Neural progenitor cell (in vitro differentiated cells): ENCODE results near the gene RBM39. TPM values are rescaled to one million over a fixed set of nuclear protein-coding genes. Genes with fewer than 3 reads are reported as not detected.
A peak's percentile ranks its signal among the peaks of the same experiment; 100 is the strongest.

Source experiments
- DNase-seq: peaks from one replicate; pipeline ENCODE4 v3.0.0-alpha.2; 2016; ENCODE audit warnings: low spot score
- H2AFZ ChIP-seq: fragments of 200-600 bp; sonication (generic); replicated peaks from 2 replicates; pipeline ENCODE4 v1.6.1; 2016; ENCODE audit warnings: antibody characterized with exemption
- H3F3A ChIP-seq: fragments of 200-600 bp; sonication (generic); 2 replicates; pipeline ENCODE4 v1.6.1; 2016; ENCODE audit warnings: antibody characterized with exemption, low read depth
- H3K27ac ChIP-seq: fragments of 200-600 bp; sonication (generic); 2 replicates; pipeline ENCODE4 v1.5.1; 2016; ENCODE audit warnings: mild to moderate bottlenecking
- H3K27me3 ChIP-seq: fragments of 200-600 bp; sonication (generic); 2 replicates; pipeline ENCODE4 v1.6.1; 2016; ENCODE audit warnings: mild to moderate bottlenecking, moderate library complexity
- H3K36me3 ChIP-seq: fragments of 200-600 bp; sonication (generic); 2 replicates; pipeline ENCODE4 v1.5.1; 2016
- H3K4me1 ChIP-seq: fragments of 200-600 bp; sonication (generic); 2 replicates; pipeline ENCODE4 v1.6.1; 2016; ENCODE audit warnings: mixed run types
- H3K4me2 ChIP-seq: fragments of 200-600 bp; sonication (generic); 2 replicates; pipeline ENCODE4 v1.6.1; 2016
- H3K4me3 ChIP-seq: fragments of 200-600 bp; sonication (generic); 2 replicates; pipeline ENCODE4 v1.5.1; 2016
- H3K79me2 ChIP-seq: fragments of 200-600 bp; sonication (generic); 2 replicates; pipeline ENCODE4 v1.6.1; 2016; ENCODE audit warnings: low read depth
- H3K9ac ChIP-seq: fragments of 200-600 bp; sonication (generic); 2 replicates; pipeline ENCODE4 v1.6.1; 2016
- H3K9me3 ChIP-seq: fragments of 200-600 bp; sonication (generic); 2 replicates; pipeline ENCODE4 v1.5.1; 2016; ENCODE audit warnings: low read depth
- H4K20me1 ChIP-seq: fragments of 200-600 bp; sonication (generic); 2 replicates; pipeline ENCODE4 v1.6.1; 2016; ENCODE audit warnings: low read depth
- H3K27ac Mint-ChIP-seq: 3 replicates; pipeline ENCODE4 v1.8.0; 2021; ENCODE audit warnings: mixed read lengths
- H3K27me3 Mint-ChIP-seq: 2 replicates; pipeline ENCODE4 v1.8.0; 2022; ENCODE audit warnings: low read depth, mild to moderate bottlenecking, inconsistent platforms, moderate library complexity, mixed read lengths; ENCODE audit not compliant: insufficient read depth
- H3K36me3 Mint-ChIP-seq: 3 replicates; pipeline ENCODE4 v1.8.0; 2021; ENCODE audit warnings: mixed read lengths
- H3K4me1 Mint-ChIP-seq: 3 replicates; pipeline ENCODE4 v1.8.0; 2021; ENCODE audit warnings: mixed read lengths
- H3K4me3 Mint-ChIP-seq: 3 replicates; pipeline ENCODE4 v1.8.0; 2021; ENCODE audit warnings: mild to moderate bottlenecking, moderate library complexity, mixed read lengths
- H3K9me3 Mint-ChIP-seq: 3 replicates; pipeline ENCODE4 v1.8.0; 2020; ENCODE audit warnings: mixed read lengths
- EZH2 ChIP-seq: fragments of 200-600 bp; sonication (generic); IDR thresholded peaks from 2 replicates; pipeline ENCODE4 v1.6.1; 2017; ENCODE audit warnings: antibody characterized with exemption, mild to moderate bottlenecking, moderate library complexity
- EZH2phosphoT487 ChIP-seq: fragments of 200-600 bp; sonication (generic); IDR thresholded peaks from 2 replicates; pipeline ENCODE4 v1.6.1; 2017; ENCODE audit warnings: antibody characterized with exemption
- total RNA-seq: library from RNA; depleted of rRNA; stranded (reverse); fragments of >200 nt; gene quantifications from 2 replicates; pipeline ENCODE4 v1.2.3, GENCODE V29; 2015; ENCODE audit warnings: low replicate concordance
- TF ChIP-seq, protein P1 (sequence below): fragments of 200-600 bp; sonication (generic); IDR thresholded peaks from 2 replicates; pipeline ENCODE4 v1.5.1; 2017; ENCODE audit warnings: antibody characterized with exemption, mild to moderate bottlenecking

The RBM39 gene
- total RNA-seq, 1 donor from 2014 or later, result 555 TPM

GRCh38 chr20:35730583-35731468, 11.2 kb downstream of the RBM39 start:
- no peak overlapping the region for H3K9ac ChIP-seq
- Mint-ChIP-seq H3K36me3 (peaks cover 32% of the 10 kb centered on the region), H3K27me3 (no peaks in the 10 kb centered on the region), H3K27ac (no peak overlapping the region), H3K4me1 (peaks cover 3% of the 10 kb centered on the region), H3K4me3 (no peak overlapping the region), H3K9me3 (no peaks in the 10 kb centered on the region)
- peaks cover 51% of the 10 kb centered on the region for H3F3A ChIP-seq
- no peaks in the 10 kb centered on the region for H3K27me3 ChIP-seq
- no peak overlapping the region for H2AFZ ChIP-seq
- H3K79me2 ChIP-seq, result peaks cover 100% of the 10 kb centered on the region
- H4K20me1 ChIP-seq, result peaks cover 97% of the 10 kb centered on the region
- H3K36me3 ChIP-seq, result peaks cover 65% of the 10 kb centered on the region
- H3K27ac ChIP-seq, result no peak overlapping the region
- H3K4me2 ChIP-seq, result peak overlapping the region; percentile 17
- DNase-seq, result no peak
- no peak overlapping the region for H3K4me3 ChIP-seq
- TF ChIP-seq, protein P1, sequence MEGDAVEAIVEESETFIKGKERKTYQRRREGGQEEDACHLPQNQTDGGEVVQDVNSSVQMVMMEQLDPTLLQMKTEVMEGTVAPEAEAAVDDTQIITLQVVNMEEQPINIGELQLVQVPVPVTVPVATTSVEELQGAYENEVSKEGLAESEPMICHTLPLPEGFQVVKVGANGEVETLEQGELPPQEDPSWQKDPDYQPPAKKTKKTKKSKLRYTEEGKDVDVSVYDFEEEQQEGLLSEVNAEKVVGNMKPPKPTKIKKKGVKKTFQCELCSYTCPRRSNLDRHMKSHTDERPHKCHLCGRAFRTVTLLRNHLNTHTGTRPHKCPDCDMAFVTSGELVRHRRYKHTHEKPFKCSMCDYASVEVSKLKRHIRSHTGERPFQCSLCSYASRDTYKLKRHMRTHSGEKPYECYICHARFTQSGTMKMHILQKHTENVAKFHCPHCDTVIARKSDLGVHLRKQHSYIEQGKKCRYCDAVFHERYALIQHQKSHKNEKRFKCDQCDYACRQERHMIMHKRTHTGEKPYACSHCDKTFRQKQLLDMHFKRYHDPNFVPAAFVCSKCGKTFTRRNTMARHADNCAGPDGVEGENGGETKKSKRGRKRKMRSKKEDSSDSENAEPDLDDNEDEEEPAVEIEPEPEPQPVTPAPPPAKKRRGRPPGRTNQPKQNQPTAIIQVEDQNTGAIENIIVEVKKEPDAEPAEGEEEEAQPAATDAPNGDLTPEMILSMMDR, result no peak
- no peak for TF ChIP-seq EZH2phosphoT487
- H3K4me1 ChIP-seq, result no peaks in the 10 kb centered on the region
- H3K9me3 ChIP-seq, result no peaks in the 10 kb centered on the region

DNA sequence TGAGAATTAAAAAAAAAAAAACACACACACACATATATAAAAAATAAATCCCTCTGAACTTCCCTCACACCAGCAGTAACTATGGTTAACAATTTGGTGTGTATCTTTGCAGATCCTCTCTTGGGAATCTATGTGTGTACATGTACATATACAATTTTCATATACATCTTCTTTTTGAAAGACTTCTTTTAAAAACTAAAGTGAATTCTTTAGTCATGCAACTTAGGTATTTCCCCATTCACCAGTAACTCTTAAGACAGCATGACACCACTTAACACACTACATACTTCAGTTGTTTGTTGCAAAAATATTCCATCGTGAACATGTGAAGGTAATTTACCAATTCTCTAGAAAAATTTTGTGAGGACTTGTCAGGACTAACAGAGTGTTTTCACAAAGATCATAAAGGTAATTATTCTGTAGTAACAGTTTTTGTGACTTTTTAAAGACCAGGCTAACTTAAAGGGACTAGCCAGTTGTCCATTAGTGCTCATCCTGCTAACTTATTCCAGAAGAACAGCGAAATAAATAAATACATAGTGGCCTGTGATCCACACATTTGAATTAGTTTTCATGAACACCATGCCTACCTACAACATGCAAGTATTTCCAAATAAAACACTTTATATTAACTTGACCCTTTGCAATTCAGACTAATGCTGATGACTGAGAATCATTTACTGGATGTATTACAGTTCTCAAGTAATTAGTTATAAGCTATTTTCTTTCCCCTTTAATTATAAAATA, 12.1 kb downstream of the RBM39 start:
- no peak overlapping the region for H3K4me2 ChIP-seq
- TF ChIP-seq EZH2phosphoT487 (no peak), EZH2 (no peak)
- TF ChIP-seq, protein P1, result no peak
- Mint-ChIP-seq H3K4me3 (no peak overlapping the region), H3K36me3 (peaks cover 32% of the 10 kb centered on the region), H3K27me3 (no peaks in the 10 kb centered on the region), H3K4me1 (no peaks in the 10 kb centered on the region), H3K27ac (no peak overlapping the region), H3K9me3 (no peaks in the 10 kb centered on the region)
- peaks cover 100% of the 10 kb centered on the region for H3K79me2 ChIP-seq
- no peaks in the 10 kb centered on the region for H3K9me3 ChIP-seq
- peaks cover 56% of the 10 kb centered on the region for H3K36me3 ChIP-seq
- H3K4me3 ChIP-seq, result no peak overlapping the region
- no peak overlapping the region for H3K9ac ChIP-seq
- H3K27me3 ChIP-seq, result no peaks in the 10 kb centered on the region
- peaks cover 48% of the 10 kb centered on the region for H3F3A ChIP-seq
- H3K4me1 ChIP-seq, result no peaks in the 10 kb centered on the region
- peaks cover 97% of the 10 kb centered on the region for H4K20me1 ChIP-seq
- no peak overlapping the region for H2AFZ ChIP-seq
- H3K27ac ChIP-seq, result no peak overlapping the region
- no peak for DNase-seq

- TF ChIP-seq EZH2phosphoT487 (no peak), EZH2 (no peak)
- TF ChIP-seq, protein P1, result no peak
- H3K4me1 ChIP-seq, result no peaks in the 10 kb centered on the region
- H3F3A ChIP-seq, result peaks cover 41% of the 10 kb centered on the region
- Mint-ChIP-seq H3K36me3 (peaks cover 34% of the 10 kb centered on the region), H3K4me3 (no peak overlapping the region), H3K27ac (no peak overlapping the region), H3K27me3 (no peaks in the 10 kb centered on the region), H3K9me3 (no peaks in the 10 kb centered on the region), H3K4me1 (no peaks in the 10 kb centered on the region)
- peaks cover 97% of the 10 kb centered on the region for H4K20me1 ChIP-seq
- no peak overlapping the region for H3K27ac ChIP-seq
- peaks cover 55% of the 10 kb centered on the region for H3K36me3 ChIP-seq
- no peak for DNase-seq
- no peak overlapping the region for H2AFZ ChIP-seq
- H3K9ac ChIP-seq, result no peak overlapping the region
- no peaks in the 10 kb centered on the region for H3K9me3 ChIP-seq
- H3K79me2 ChIP-seq, result peaks cover 100% of the 10 kb centered on the region
- H3K27me3 ChIP-seq, result no peaks in the 10 kb centered on the region
- H3K4me2 ChIP-seq, result no peak overlapping the region
- no peak overlapping the region for H3K4me3 ChIP-seq
These were observed 12.7 kb downstream of the RBM39 start for GRCh38 chr20:35729283-35729807.
